Neuronal stem cell (in vitro differentiated cells): ENCODE results near the gene CASP9.

Experiments
- DNase-seq: peaks from one replicate; pipeline ENCODE4 v3.0.0-alpha.2; 2013; ENCODE audit warnings: low spot score
- H2AFZ ChIP-seq: one replicate; pipeline ENCODE4 v1.6.1; 2013; ENCODE audit warnings: mild to moderate bottlenecking, low read length, inconsistent platforms
- H2AK5ac ChIP-seq: 2 replicates; pipeline ENCODE4 v1.6.1; 2013; ENCODE audit warnings: low read depth, mild to moderate bottlenecking, inconsistent platforms, low read length, moderate library complexity, mixed read lengths
- H2BK120ac ChIP-seq: 2 replicates; pipeline ENCODE4 v1.6.1; 2013; ENCODE audit warnings: low read depth, mild to moderate bottlenecking, inconsistent platforms, low read length, moderate library complexity, mixed read lengths
- H2BK12ac ChIP-seq: one replicate; pipeline ENCODE4 v1.6.1; 2013; ENCODE audit warnings: low read length, inconsistent platforms
- H2BK15ac ChIP-seq: 2 replicates; pipeline ENCODE4 v1.6.1; 2013; ENCODE audit warnings: mild to moderate bottlenecking, low read length, inconsistent platforms, mixed read lengths
- H2BK5ac ChIP-seq: one replicate; pipeline ENCODE4 v1.6.1; 2013; ENCODE audit warnings: inconsistent platforms, mild to moderate bottlenecking, low read length, moderate library complexity
- H3K14ac ChIP-seq: one replicate; pipeline ENCODE4 v1.6.1; 2013; ENCODE audit warnings: low read length, inconsistent platforms
- H3K18ac ChIP-seq: 2 replicates; pipeline ENCODE4 v1.6.1; 2013; ENCODE audit warnings: low read length, inconsistent platforms
- H3K23ac ChIP-seq: 2 replicates; pipeline ENCODE4 v1.6.1; 2013; ENCODE audit warnings: low read depth, mild to moderate bottlenecking, mixed read lengths, low read length, inconsistent platforms; ENCODE audit not compliant: poor library complexity
- H3K27ac ChIP-seq: replicated peaks from 3 replicates; pipeline ENCODE4 v1.5.1; 2013; ENCODE audit warnings: low read length, inconsistent platforms
- H3K27me3 ChIP-seq, 3 experiments: 2 replicates each; pipeline ENCODE4 v1.6.1; 2013; ENCODE audit warnings: low read length in 3 of 3, mild to moderate bottlenecking in 2 of 3, inconsistent platforms in 1 of 3, low read depth in 1 of 3, mixed read lengths in 1 of 3, moderate library complexity in 1 of 3; ENCODE audit not compliant: control insufficient read depth in 3 of 3, insufficient read depth in 3 of 3
- H3K36me3 ChIP-seq, 2 donors: replicated peaks in 1 of 2; 2 replicates each; pipeline ENCODE4 v1.6.1; 2013; ENCODE audit warnings: low read length in 2 of 2; ENCODE audit not compliant: control insufficient read depth in 2 of 2, insufficient read depth in 2 of 2
- H3K4ac ChIP-seq: 2 replicates; pipeline ENCODE4 v1.6.1; 2013; ENCODE audit warnings: inconsistent platforms, mild to moderate bottlenecking, low read length, moderate library complexity
- H3K4me1 ChIP-seq, 2 donors: 1 replicate in 1 of 2; 2 replicates in 1 of 2; pipeline ENCODE4 v1.6.1; 2013; ENCODE audit warnings: low read length in 2 of 2, low read depth in 1 of 2; ENCODE audit not compliant: control insufficient read depth in 2 of 2, insufficient read depth in 1 of 2
- H3K4me2 ChIP-seq: one replicate; pipeline ENCODE4 v1.6.1; 2013; ENCODE audit warnings: mild to moderate bottlenecking, low read length, inconsistent platforms; ENCODE audit not compliant: insufficient read depth, poor library complexity, severe bottlenecking
- H3K4me3 ChIP-seq, 2 donors: 2 replicates each; pipeline ENCODE4 v1.5.1; 2013; ENCODE audit warnings: low read length in 2 of 2, mild to moderate bottlenecking in 2 of 2, inconsistent platforms in 1 of 2, moderate library complexity in 1 of 2
- H3K79me1 ChIP-seq: one replicate; pipeline ENCODE4 v1.6.1; 2013; ENCODE audit warnings: low read depth, mild to moderate bottlenecking, inconsistent platforms, low read length, moderate library complexity
- H3K9ac ChIP-seq: one replicate; pipeline ENCODE4 v1.6.1; 2013; ENCODE audit warnings: mild to moderate bottlenecking, low read depth, low read length, inconsistent platforms; ENCODE audit not compliant: poor library complexity
- H3K9me3 ChIP-seq, 2 donors: replicated peaks in 1 of 2; 2 replicates each; pipeline versions ENCODE3 to v1.6.1; 2013; ENCODE audit warnings: low read length in 2 of 2, mild to moderate bottlenecking in 2 of 2, inconsistent platforms in 1 of 2, low read depth in 1 of 2, mixed read lengths in 1 of 2, moderate library complexity in 1 of 2; ENCODE audit not compliant: control insufficient read depth in 2 of 2, insufficient read depth in 1 of 2
- H4K8ac ChIP-seq: one replicate; pipeline ENCODE4 v1.6.1; 2013; ENCODE audit warnings: low read depth, mild to moderate bottlenecking, inconsistent platforms, low read length, moderate library complexity
- H4K91ac ChIP-seq: one replicate; pipeline ENCODE4 v1.6.1; 2013; ENCODE audit warnings: low read length, low read depth, mild to moderate bottlenecking, inconsistent platforms; ENCODE audit not compliant: poor library complexity
- WGBS, 2 donors: extraction: QIAGEN DNeasy Blood & Tissue Kit; methylation state at CpG; one replicate each; pipeline ENCODE4 v1.1.7; 2013; ENCODE audit warnings: missing lambda C conversion rate in 2 of 2, mixed read lengths in 1 of 2; ENCODE audit not compliant: insufficient read length in 2 of 2, insufficient replicate concordance in 1 of 2; ENCODE audit errors: extremely low coverage in 2 of 2; 5-methylcytosine and 5-hydroxymethylcytosine counted together

The CASP9 gene

GRCh38 chr1:15543251-15543588 is 19.2 kb upstream of the CASP9 start:
- H3K36me3 ChIP-seq, result peaks cover 29 to 92% of the 10 kb centered on the region in 2 donors
- no CpG with 5 or more reads among the region's 5 CpGs for WGBS, 2 donors
- DNase-seq, result no peak

GRCh38 chr1:15542388-15543250 is 18.6 kb upstream of the CASP9 start:
- Histone ChIP-seq H3K4me1 (no peaks in the 10 kb centered on the region), H3K4me2 (no peak overlapping the region), H3K23ac (no peak overlapping the region), H2AFZ (no peak overlapping the region), H3K4me3 (no peak overlapping the region), H2BK120ac (no peak overlapping the region), H3K9me3 (no peaks in the 10 kb centered on the region), H2BK5ac (no peak overlapping the region), H3K18ac (no peak overlapping the region), H4K91ac (no peak overlapping the region), H2AK5ac (no peak overlapping the region), H3K14ac (no peak overlapping the region), H3K4ac (no peak overlapping the region), H3K79me1 (no peaks in the 10 kb centered on the region), H3K9ac (no peak overlapping the region), H3K27ac (no peak overlapping the region), H2BK12ac (no peak overlapping the region), H4K8ac (no peak overlapping the region), H3K27me3 (no peaks in the 10 kb centered on the region), H2BK15ac (no peak overlapping the region), H3K36me3 (peaks cover 27 to 90% of the 10 kb centered on the region in 2 donors)
- no peak for DNase-seq
- WGBS, 2 donors, result no CpG with 5 or more reads among the region's 7 CpGs

More at GRCh38 chr1:15543251-15543588, 19.2 kb upstream of the CASP9 start:
- H2BK15ac ChIP-seq, result no peak overlapping the region
- no peak overlapping the region for H3K18ac ChIP-seq
- no peaks in the 10 kb centered on the region for H3K9me3 ChIP-seq
- H3K27me3 ChIP-seq, result no peaks in the 10 kb centered on the region
- no peak overlapping the region for H3K27ac ChIP-seq
- H2AK5ac ChIP-seq, result no peak overlapping the region
- H3K4me3 ChIP-seq, result no peak overlapping the region
- H2AFZ ChIP-seq, result no peak overlapping the region
- H4K91ac ChIP-seq, result no peak overlapping the region
- no peak overlapping the region for H3K9ac ChIP-seq
- H3K23ac ChIP-seq, result no peak overlapping the region
- no peak overlapping the region for H2BK120ac ChIP-seq
- no peak overlapping the region for H3K4me2 ChIP-seq
- no peak overlapping the region for H2BK5ac ChIP-seq
- no peak overlapping the region for H3K14ac ChIP-seq
- H2BK12ac ChIP-seq, result no peak overlapping the region
- no peak overlapping the region for H3K4ac ChIP-seq
- H4K8ac ChIP-seq, result no peak overlapping the region
- no peaks in the 10 kb centered on the region for H3K4me1 ChIP-seq
- H3K79me1 ChIP-seq, result no peaks in the 10 kb centered on the region

GRCh38 chr1:15541231-15541792 is 17.3 kb upstream of the CASP9 start:
- H2BK15ac ChIP-seq, result no peak overlapping the region
- no peaks in the 10 kb centered on the region for H3K9me3 ChIP-seq
- no peaks in the 10 kb centered on the region for H3K27me3 ChIP-seq
- H3K9ac ChIP-seq, result no peak overlapping the region
- no peak overlapping the region for H2AK5ac ChIP-seq
- no peak overlapping the region for H4K8ac ChIP-seq
- H3K4me3 ChIP-seq, result no peak overlapping the region
- H3K4ac ChIP-seq, result no peak overlapping the region
- peaks cover 31 to 90% of the 10 kb centered on the region in 2 donors for H3K36me3 ChIP-seq
- no peak overlapping the region for H3K4me2 ChIP-seq
- no peak overlapping the region for H3K27ac ChIP-seq
- no peak overlapping the region for H2BK120ac ChIP-seq
- H3K14ac ChIP-seq, result no peak overlapping the region
- no CpG with 5 or more reads among the region's 4 CpGs for WGBS, 2 donors
- no peaks in the 10 kb centered on the region for H3K79me1 ChIP-seq
- no peak overlapping the region for H2AFZ ChIP-seq
- H2BK5ac ChIP-seq, result no peak overlapping the region
- no peak overlapping the region for H3K18ac ChIP-seq
- no peak for DNase-seq
- H4K91ac ChIP-seq, result no peak overlapping the region
- no peak overlapping the region for H2BK12ac ChIP-seq
- no peak overlapping the region for H3K23ac ChIP-seq
- no peaks in the 10 kb centered on the region for H3K4me1 ChIP-seq

- Histone ChIP-seq H3K27me3 (no peaks in the 10 kb centered on the region), H3K18ac (no peak overlapping the region)
- WGBS, 2 donors, result no CpG with 5 or more reads among the region's 8 CpGs
Measured at GRCh38 chr1:15540186-15540585, 16.2 kb upstream of the CASP9 start.

More at GRCh38 chr1:15540186-15540585, 16.2 kb upstream of the CASP9 start:
- H2AFZ ChIP-seq, result no peak overlapping the region
- no peak overlapping the region for H2BK12ac ChIP-seq
- no peak overlapping the region for H3K4me2 ChIP-seq
- no peak overlapping the region for H4K8ac ChIP-seq
- no peak for DNase-seq
- H3K27ac ChIP-seq, result no peak overlapping the region
- no peak overlapping the region for H2BK5ac ChIP-seq
- no peak overlapping the region for H2AK5ac ChIP-seq
- H4K91ac ChIP-seq, result no peak overlapping the region
- no peaks in the 10 kb centered on the region for H3K79me1 ChIP-seq
- H2BK120ac ChIP-seq, result no peak overlapping the region
- no peak overlapping the region for H3K9ac ChIP-seq
- H3K4me1 ChIP-seq, result no peaks in the 10 kb centered on the region
- H3K23ac ChIP-seq, result no peak overlapping the region
- no peak overlapping the region for H2BK15ac ChIP-seq
- no peak overlapping the region for H3K4me3 ChIP-seq
- H3K9me3 ChIP-seq, result no peaks in the 10 kb centered on the region
- no peak overlapping the region for H3K4ac ChIP-seq
- no peak overlapping the region for H3K14ac ChIP-seq
- H3K36me3 ChIP-seq, result peaks cover 27 to 89% of the 10 kb centered on the region in 2 donors
